Left ventricle myocardium inferior (tissue), 1 donor: Measurements from ENCODE around the gene DIAPH3. TPM values are rescaled to one million over a fixed set of nuclear protein-coding genes. Genes with fewer than 3 reads are reported as not detected.

ENCODE experiments used
- DNase-seq: peaks from one replicate; pipeline ENCODE4 v3.0.0-alpha.2; 2020
- H3K27ac ChIP-seq: fragments of 200-600 bp; replicated peaks from 2 replicates; pipeline ENCODE4 v1.8.0; 2021
- H3K27me3 ChIP-seq: fragments of 200-600 bp; 2 replicates; pipeline ENCODE4 v1.8.0; 2021; ENCODE audit warnings: low read depth
- H3K36me3 ChIP-seq: fragments of 200-600 bp; 2 replicates; pipeline ENCODE4 v1.8.0; 2021
- H3K4me1 ChIP-seq: fragments of 200-600 bp; 2 replicates; pipeline ENCODE4 v1.8.0; 2021
- H3K4me3 ChIP-seq: fragments of 200-600 bp; 2 replicates; pipeline ENCODE4 v1.8.0; 2021; ENCODE audit warnings: mild to moderate bottlenecking, moderate library complexity
- H3K9me3 ChIP-seq: fragments of 200-600 bp; replicated peaks from 2 replicates; pipeline ENCODE4 v1.8.0; 2021
- intact Hi-C: fragments of 100-400 bp; cut with micrococcal nuclease; formaldehyde crosslinking; loops from one replicate; pipeline ENCODE4 v1.11.0; 2022
- total RNA-seq: library from RNA; stranded (reverse); fragmentation: NEBNext Ultra II Directional; extraction: Animal tissue kit (Norgen Biotek cat#: 25700); gene quantifications from one replicate; pipeline ENCODE4 v1.2.1, GENCODE V29; 2021
- TF ChIP-seq, protein P1 (sequence below): fragments of 200-600 bp; IDR thresholded peaks from 2 replicates; pipeline ENCODE4 v1.8.0; 2021; ENCODE audit warnings: antibody characterized with exemption, mild to moderate bottlenecking, borderline replicate concordance
- donor health status: DM: no; HTN: yes; CAD: no; lungs with severe emphysema.

Gene DIAPH3
- total RNA-seq, 1 donor from 2014 or later, result 0.25 TPM

DNA sequence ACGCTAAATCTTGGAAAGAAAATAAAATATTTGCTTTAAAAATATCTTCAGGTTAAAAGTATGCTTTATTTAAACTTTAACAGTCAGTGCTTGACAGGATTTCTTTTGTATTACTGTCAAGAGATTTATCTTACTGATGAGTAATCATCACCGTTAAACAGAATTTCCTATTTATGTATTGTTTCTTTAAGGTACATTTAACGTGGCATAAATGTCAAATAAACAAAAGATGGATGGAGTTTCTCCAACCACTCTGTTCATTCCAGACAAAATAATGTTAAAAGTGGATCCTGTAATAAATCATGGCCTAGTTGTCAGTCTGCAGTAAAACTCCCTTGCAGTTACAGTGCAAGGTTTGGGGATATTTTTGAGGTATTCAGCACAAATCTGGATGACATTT, 298.3 kb downstream of the DIAPH3 start:
- Histone ChIP-seq H3K27ac (no peak overlapping the region), H3K36me3 (no peaks in the 10 kb centered on the region), H3K4me3 (no peak overlapping the region), H3K27me3 (no peaks in the 10 kb centered on the region), H3K9me3 (no peaks in the 10 kb centered on the region), H3K4me1 (no peaks in the 10 kb centered on the region)
- intact Hi-C loops, result no loop called here
- no peak for DNase-seq
- TF ChIP-seq, protein P1, sequence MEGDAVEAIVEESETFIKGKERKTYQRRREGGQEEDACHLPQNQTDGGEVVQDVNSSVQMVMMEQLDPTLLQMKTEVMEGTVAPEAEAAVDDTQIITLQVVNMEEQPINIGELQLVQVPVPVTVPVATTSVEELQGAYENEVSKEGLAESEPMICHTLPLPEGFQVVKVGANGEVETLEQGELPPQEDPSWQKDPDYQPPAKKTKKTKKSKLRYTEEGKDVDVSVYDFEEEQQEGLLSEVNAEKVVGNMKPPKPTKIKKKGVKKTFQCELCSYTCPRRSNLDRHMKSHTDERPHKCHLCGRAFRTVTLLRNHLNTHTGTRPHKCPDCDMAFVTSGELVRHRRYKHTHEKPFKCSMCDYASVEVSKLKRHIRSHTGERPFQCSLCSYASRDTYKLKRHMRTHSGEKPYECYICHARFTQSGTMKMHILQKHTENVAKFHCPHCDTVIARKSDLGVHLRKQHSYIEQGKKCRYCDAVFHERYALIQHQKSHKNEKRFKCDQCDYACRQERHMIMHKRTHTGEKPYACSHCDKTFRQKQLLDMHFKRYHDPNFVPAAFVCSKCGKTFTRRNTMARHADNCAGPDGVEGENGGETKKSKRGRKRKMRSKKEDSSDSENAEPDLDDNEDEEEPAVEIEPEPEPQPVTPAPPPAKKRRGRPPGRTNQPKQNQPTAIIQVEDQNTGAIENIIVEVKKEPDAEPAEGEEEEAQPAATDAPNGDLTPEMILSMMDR, result no peak

DNA sequence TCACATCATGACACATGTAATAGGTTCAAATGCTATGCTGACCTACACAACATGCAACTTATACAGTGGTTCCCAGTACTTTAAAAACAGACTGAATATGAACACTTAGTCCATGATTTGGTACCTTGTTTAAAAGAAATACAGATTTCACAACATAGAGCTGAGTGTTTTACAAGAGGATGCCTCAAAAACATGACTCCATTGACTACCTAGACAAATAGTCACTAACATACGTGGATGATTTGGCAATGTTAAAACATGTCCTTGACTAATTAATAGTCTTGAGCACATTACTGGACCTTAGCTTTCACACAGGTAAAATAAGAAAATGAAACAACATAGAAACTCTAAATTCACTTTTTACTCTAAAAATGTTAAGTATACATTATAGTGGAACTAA, 300.1 kb downstream of the DIAPH3 start:
- DNase-seq, result no peak
- no peaks in the 10 kb centered on the region for H3K27me3 ChIP-seq
- no peaks in the 10 kb centered on the region for H3K36me3 ChIP-seq
- H3K9me3 ChIP-seq, result no peaks in the 10 kb centered on the region
- TF ChIP-seq, protein P1, result no peak
- no peak overlapping the region for H3K27ac ChIP-seq
- no peaks in the 10 kb centered on the region for H3K4me1 ChIP-seq
- no peak overlapping the region for H3K4me3 ChIP-seq
- intact Hi-C loops, result no loop called here

DNA sequence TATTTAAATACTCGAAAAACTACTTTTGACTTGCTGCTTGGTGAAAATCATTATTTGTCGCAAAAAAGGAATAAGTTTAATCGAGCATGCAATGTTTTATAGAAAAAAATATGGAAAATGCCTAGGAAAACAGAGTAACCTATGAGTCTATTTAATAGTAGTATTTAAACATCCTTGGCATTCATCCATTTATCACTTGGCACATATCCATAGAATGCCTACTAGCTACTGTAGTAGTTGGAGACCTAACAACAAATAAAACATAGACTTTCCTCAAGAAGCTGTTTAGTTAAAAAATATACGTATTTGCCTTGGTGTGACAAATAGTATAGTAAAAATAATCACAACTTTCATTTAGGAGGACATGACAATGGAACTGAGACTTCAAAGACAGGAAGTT, 302.1 kb downstream of the DIAPH3 start:
- Histone ChIP-seq H3K27me3 (no peaks in the 10 kb centered on the region), H3K36me3 (no peaks in the 10 kb centered on the region), H3K4me3 (no peak overlapping the region), H3K27ac (no peak overlapping the region), H3K4me1 (no peaks in the 10 kb centered on the region), H3K9me3 (no peaks in the 10 kb centered on the region)
- TF ChIP-seq, protein P1, result no peak
- intact Hi-C loops, result no loop called here
- no peak for DNase-seq

DNA sequence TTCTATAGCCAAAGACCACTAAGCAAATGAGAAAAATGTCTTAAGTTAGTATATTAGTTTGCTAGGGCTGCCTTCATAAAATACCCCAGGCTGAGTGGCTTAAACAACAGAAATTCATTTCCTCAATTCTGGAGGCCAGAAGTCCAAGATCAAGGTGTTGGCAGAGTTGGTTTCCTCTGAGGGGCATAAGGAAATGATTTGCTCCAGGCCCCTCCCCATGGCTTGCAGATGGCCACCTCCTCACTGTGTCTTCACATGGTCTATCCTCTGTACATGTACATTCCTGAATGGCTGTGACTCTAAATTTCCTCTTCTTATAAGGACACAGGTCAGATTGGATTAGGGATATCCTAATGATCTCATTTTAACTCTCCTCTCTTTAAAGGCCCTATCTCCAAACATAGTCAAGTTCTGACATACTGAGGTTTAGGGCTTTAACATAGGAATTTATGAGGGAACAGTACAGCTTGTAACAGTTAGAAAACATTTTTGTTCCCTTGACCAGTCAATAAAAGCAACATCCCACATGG, 307.4 kb downstream of the DIAPH3 start:
- Histone ChIP-seq H3K4me3 (no peak overlapping the region), H3K27ac (no peak overlapping the region), H3K9me3 (no peaks in the 10 kb centered on the region), H3K4me1 (no peaks in the 10 kb centered on the region), H3K36me3 (no peaks in the 10 kb centered on the region), H3K27me3 (no peaks in the 10 kb centered on the region)
- TF ChIP-seq, protein P1, result no peak
- no peak for DNase-seq
- intact Hi-C loops, result no loop called here

DNA sequence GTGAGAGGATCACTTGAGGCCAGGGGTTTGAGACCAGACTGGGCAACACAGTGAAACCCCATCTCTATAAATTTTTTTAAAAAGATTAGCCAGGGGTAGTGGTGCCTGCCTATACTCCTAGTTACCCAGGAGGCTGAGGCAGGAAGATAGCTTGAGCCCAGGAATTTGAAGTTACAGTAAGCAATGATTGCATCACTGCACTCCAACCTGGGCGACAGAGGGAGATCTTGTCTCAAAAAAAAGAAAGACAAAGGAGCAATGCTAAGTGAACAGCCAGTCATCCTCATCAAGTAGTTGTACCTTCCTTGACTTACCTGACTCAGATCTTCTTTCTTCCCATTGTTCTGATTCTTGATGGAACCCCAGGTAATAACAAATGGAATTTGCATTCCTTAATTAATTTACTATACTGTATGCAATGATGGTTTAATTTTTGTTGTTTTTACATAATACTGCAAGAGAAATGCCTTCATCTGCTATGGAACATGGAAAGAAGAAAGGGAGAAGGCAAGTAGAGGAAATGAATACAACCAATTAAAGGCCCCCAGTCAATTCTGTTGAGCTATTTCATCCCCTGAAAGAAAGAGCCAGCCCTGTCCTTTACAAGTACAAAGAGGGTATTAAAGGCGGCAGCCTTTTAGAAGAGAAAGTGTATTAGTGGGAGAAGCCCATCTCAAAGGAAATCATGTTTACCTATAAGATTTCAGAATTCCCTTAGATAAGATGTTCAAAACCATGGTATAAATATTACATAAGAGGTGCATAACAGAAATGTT, 316.7 kb downstream of the DIAPH3 start:
- TF ChIP-seq, protein P1, result no peak
- intact Hi-C loops, result no loop called here
- H3K36me3 ChIP-seq, result no peaks in the 10 kb centered on the region

More for the DNA sequence above, 316.7 kb downstream of the DIAPH3 start:
- Histone ChIP-seq H3K9me3 (no peaks in the 10 kb centered on the region), H3K4me3 (no peak overlapping the region), H3K4me1 (no peaks in the 10 kb centered on the region), H3K27ac (no peak overlapping the region), H3K27me3 (no peaks in the 10 kb centered on the region)
- DNase-seq, result no peak
